ENCODE data around the gene CTRB1. TPM values are rescaled to one million over a fixed set of nuclear protein-coding genes. Genes with fewer than 3 reads are reported as not detected.

The CTRB1 gene
- total RNA-seq, 1 experiment from 2014 or later: not detected

DNA sequence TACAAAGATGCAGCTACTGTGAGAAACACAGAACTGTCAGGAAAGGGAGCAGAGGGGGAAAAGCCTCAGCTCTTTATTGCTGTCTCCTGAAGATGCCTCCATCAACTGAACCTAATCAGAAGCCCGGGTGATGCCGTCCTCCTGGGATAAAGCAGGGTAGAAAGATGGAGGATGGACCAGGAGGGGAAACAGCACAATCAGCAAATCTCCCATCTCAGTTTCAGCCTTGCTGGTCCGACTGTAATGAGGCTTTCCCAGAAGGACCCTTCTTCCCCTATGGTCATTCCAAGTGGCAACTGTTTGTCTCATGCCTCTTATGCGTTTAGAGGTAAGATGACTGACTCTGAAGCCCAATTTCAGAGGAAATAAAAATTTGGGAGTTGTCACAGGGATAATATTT lies 46.2 kb upstream of the CTRB1 start:
- Histone ChIP-seq H4K8ac (replicated peaks; ENCODE audit: insufficient read length, low read depth, low read length) (no peak overlapping the region), H3K14ac (ENCODE audit: insufficient read depth, low read length) (no peak overlapping the region), H4K91ac (ENCODE audit: insufficient read length, low read depth, low read length) (no peak overlapping the region), H2BK120ac (ENCODE audit: low read depth, low read length, poor library complexity, severe bottlenecking) (no peak overlapping the region), H3K79me1 (ENCODE audit: insufficient read depth, low read depth, low read length, poor library complexity, severe bottlenecking) (no peaks in the 10 kb centered on the region), H3K9me3 (ENCODE audit: control insufficient read depth, low read depth, low read length) (peaks cover 56% of the 10 kb centered on the region), H2BK15ac (ENCODE audit: low read depth, low read length) (no peak overlapping the region), H3K27me3 (ENCODE audit: insufficient read depth, low read length) (no peaks in the 10 kb centered on the region), H2AK5ac (ENCODE audit: insufficient read length, low read length) (no peak overlapping the region), H3K23me2 (ENCODE audit: insufficient read length, low read depth, low read length, poor library complexity, severe bottlenecking) (no peaks in the 10 kb centered on the region), H4K5ac (ENCODE audit: insufficient read length, low read depth, low read length) (no peak overlapping the region), H3K56ac (ENCODE audit: insufficient read length, low read depth, low read length) (no peak overlapping the region), H3K27ac (ENCODE audit: insufficient read length, low read depth, low read length) (no peak overlapping the region), H2BK20ac (ENCODE audit: low read depth, low read length, poor library complexity, severe bottlenecking) (no peak overlapping the region), H3K4me1 (ENCODE audit: insufficient read depth, low read length) (no peaks in the 10 kb centered on the region), H2AFZ (ENCODE audit: low read length) (no peak overlapping the region), H3T11ph (ENCODE audit: low read length) (no peak overlapping the region), H3K79me2 (ENCODE audit: insufficient read depth, low read length) (no peaks in the 10 kb centered on the region), H4K20me1 (ENCODE audit: control insufficient read depth, insufficient read depth, insufficient read length) (no peaks in the 10 kb centered on the region), H3K23ac (ENCODE audit: insufficient read length, low read depth, low read length) (no peak overlapping the region), H3K4ac (ENCODE audit: low read depth, low read length) (no peak overlapping the region), H2BK5ac (ENCODE audit: insufficient read length, low read length) (no peak overlapping the region), H3K4me2 (ENCODE audit: insufficient read depth, insufficient read length, low read length) (no peak overlapping the region), H2BK12ac (ENCODE audit: insufficient read length, low read depth, low read length) (no peak overlapping the region), H3K9ac (ENCODE audit: extremely low read depth, insufficient read length, low read length) (no peak overlapping the region), H3K18ac (ENCODE audit: insufficient read length, low read depth, low read length) (no peak overlapping the region)
- Mint-ChIP-seq H3K4me3 (no peak overlapping the region), H3K36me3 (ENCODE audit: insufficient read depth in 1 of 3, low read depth in 3 of 3) (peaks cover 63 to 88% (median 86%) of the 10 kb centered on the region in 3 experiments), H3K27ac (no peak overlapping the region), H3K9me3 (peaks cover 83 to 89% of the 10 kb centered on the region in 2 experiments), H3K4me1 (no peaks in the 10 kb centered on the region), H3K27me3 (ENCODE audit: low read depth) (peaks cover 4% of the 10 kb centered on the region; the same call in 1 of the 2 replicates)
- DNase-seq: no peak
- no CpG with 5 or more reads among the region's 4 CpGs for WGBS (ENCODE audit: extremely low coverage, insufficient read length, low lambda C conversion rate)
- TF ChIP-seq, protein P1, sequence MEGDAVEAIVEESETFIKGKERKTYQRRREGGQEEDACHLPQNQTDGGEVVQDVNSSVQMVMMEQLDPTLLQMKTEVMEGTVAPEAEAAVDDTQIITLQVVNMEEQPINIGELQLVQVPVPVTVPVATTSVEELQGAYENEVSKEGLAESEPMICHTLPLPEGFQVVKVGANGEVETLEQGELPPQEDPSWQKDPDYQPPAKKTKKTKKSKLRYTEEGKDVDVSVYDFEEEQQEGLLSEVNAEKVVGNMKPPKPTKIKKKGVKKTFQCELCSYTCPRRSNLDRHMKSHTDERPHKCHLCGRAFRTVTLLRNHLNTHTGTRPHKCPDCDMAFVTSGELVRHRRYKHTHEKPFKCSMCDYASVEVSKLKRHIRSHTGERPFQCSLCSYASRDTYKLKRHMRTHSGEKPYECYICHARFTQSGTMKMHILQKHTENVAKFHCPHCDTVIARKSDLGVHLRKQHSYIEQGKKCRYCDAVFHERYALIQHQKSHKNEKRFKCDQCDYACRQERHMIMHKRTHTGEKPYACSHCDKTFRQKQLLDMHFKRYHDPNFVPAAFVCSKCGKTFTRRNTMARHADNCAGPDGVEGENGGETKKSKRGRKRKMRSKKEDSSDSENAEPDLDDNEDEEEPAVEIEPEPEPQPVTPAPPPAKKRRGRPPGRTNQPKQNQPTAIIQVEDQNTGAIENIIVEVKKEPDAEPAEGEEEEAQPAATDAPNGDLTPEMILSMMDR (conservative IDR thresholded peaks at IDR 0.05): no peak

Measured in H9 (cell line).